Measurements from ENCODE around the gene CYP2F1. TPM values are rescaled to one million over a fixed set of nuclear protein-coding genes. Genes with fewer than 3 reads are reported as not detected.

The CYP2F1 gene
- total and polyA plus RNA-seq, 2 experiments from 2014 or later: 1.1 TPM; not detected in 1

- TF ChIP-seq, protein P1, sequence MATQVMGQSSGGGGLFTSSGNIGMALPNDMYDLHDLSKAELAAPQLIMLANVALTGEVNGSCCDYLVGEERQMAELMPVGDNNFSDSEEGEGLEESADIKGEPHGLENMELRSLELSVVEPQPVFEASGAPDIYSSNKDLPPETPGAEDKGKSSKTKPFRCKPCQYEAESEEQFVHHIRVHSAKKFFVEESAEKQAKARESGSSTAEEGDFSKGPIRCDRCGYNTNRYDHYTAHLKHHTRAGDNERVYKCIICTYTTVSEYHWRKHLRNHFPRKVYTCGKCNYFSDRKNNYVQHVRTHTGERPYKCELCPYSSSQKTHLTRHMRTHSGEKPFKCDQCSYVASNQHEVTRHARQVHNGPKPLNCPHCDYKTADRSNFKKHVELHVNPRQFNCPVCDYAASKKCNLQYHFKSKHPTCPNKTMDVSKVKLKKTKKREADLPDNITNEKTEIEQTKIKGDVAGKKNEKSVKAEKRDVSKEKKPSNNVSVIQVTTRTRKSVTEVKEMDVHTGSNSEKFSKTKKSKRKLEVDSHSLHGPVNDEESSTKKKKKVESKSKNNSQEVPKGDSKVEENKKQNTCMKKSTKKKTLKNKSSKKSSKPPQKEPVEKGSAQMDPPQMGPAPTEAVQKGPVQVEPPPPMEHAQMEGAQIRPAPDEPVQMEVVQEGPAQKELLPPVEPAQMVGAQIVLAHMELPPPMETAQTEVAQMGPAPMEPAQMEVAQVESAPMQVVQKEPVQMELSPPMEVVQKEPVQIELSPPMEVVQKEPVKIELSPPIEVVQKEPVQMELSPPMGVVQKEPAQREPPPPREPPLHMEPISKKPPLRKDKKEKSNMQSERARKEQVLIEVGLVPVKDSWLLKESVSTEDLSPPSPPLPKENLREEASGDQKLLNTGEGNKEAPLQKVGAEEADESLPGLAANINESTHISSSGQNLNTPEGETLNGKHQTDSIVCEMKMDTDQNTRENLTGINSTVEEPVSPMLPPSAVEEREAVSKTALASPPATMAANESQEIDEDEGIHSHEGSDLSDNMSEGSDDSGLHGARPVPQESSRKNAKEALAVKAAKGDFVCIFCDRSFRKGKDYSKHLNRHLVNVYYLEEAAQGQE (IDR thresholded peaks at IDR 0.05; ENCODE audit: unreplicated experiment): no peak
- TF ChIP-seq EZH2phosphoT487 (IDR thresholded peaks at IDR 0.05; ENCODE audit: unreplicated experiment) (no peak), STAT1 (IDR thresholded peaks at IDR 0.05; ENCODE audit: unreplicated experiment) (no peak), CREB1 (CRISPR knock-in tag; IDR thresholded peaks at IDR 0.05; ENCODE audit: low read depth) (no peak), ZNF331 (CRISPR knock-in tag; IDR thresholded peaks at IDR 0.05; ENCODE audit: low read depth) (no peak), JUNB (IDR thresholded peaks at IDR 0.05; ENCODE audit: unreplicated experiment) (no peak)
- TF ChIP-seq, protein P2, sequence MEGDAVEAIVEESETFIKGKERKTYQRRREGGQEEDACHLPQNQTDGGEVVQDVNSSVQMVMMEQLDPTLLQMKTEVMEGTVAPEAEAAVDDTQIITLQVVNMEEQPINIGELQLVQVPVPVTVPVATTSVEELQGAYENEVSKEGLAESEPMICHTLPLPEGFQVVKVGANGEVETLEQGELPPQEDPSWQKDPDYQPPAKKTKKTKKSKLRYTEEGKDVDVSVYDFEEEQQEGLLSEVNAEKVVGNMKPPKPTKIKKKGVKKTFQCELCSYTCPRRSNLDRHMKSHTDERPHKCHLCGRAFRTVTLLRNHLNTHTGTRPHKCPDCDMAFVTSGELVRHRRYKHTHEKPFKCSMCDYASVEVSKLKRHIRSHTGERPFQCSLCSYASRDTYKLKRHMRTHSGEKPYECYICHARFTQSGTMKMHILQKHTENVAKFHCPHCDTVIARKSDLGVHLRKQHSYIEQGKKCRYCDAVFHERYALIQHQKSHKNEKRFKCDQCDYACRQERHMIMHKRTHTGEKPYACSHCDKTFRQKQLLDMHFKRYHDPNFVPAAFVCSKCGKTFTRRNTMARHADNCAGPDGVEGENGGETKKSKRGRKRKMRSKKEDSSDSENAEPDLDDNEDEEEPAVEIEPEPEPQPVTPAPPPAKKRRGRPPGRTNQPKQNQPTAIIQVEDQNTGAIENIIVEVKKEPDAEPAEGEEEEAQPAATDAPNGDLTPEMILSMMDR (conservative IDR thresholded peaks at IDR 0.05; ENCODE audit: low read depth in 2 of 2): no peak
- TF ChIP-seq, protein P3, sequence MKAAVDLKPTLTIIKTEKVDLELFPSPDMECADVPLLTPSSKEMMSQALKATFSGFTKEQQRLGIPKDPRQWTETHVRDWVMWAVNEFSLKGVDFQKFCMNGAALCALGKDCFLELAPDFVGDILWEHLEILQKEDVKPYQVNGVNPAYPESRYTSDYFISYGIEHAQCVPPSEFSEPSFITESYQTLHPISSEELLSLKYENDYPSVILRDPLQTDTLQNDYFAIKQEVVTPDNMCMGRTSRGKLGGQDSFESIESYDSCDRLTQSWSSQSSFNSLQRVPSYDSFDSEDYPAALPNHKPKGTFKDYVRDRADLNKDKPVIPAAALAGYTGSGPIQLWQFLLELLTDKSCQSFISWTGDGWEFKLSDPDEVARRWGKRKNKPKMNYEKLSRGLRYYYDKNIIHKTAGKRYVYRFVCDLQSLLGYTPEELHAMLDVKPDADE (IDR thresholded peaks at IDR 0.05): no peak
Observed at GRCh38 chr19:41076286-41076685, 37.9 kb upstream of the CYP2F1 start (continued).

DNA sequence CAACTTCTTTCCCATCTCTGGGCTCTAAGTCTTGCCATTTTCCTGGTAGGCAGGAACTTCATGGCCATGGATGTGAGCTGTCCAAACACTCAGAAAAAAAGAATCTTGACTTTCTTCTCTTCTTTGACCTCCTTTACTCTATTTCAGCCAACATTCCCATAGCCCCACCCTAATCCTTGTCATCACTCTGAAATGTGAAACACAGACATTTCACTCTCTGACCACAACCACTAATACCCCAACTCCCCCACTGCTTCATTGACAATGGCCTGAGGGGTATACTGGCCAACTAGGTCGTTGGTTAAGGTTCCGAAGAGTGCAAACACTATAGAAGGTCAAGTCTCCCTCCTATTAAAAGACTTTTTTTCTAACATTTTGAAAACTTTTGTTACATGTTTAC lies 30.7 kb upstream of the CYP2F1 start:
- H3K4me3 Mint-ChIP-seq: no peak overlapping the region
- peaks cover 30% of the 10 kb centered on the region for H3K9me3 Mint-ChIP-seq
- TF ChIP-seq EZH2phosphoT487 (IDR thresholded peaks at IDR 0.05; ENCODE audit: unreplicated experiment): no peak
- TF ChIP-seq CREB1 (CRISPR knock-in tag; IDR thresholded peaks at IDR 0.05; ENCODE audit: low read depth): no peak
- TF ChIP-seq, protein P3 (IDR thresholded peaks at IDR 0.05): no peak
- TF ChIP-seq JUNB (IDR thresholded peaks at IDR 0.05; ENCODE audit: unreplicated experiment): no peak
- TF ChIP-seq ZNF462 (CRISPR knock-in tag; IDR thresholded peaks at IDR 0.05): no peak
- H3K4me2 ChIP-seq: no peak overlapping the region
- peaks cover 15% of the 10 kb centered on the region for H3K9me2 ChIP-seq (ENCODE audit: insufficient read depth)
- H2AFZ ChIP-seq: no peak overlapping the region
- ATAC-seq (no peak), DNase-seq (ENCODE audit: low spot score) (no peak)
- no peaks in the 10 kb centered on the region for H4K20me1 ChIP-seq (replicated peaks; ENCODE audit: insufficient read depth)
- no peaks in the 10 kb centered on the region for H3K4me1 Mint-ChIP-seq
- peaks cover 7% of the 10 kb centered on the region for H3K27me3 Mint-ChIP-seq (ENCODE audit: insufficient read depth, low read depth, poor library complexity)
- H3K79me2 ChIP-seq (replicated peaks; ENCODE audit: insufficient read depth): no peaks in the 10 kb centered on the region
- H3K36me3 ChIP-seq (ENCODE audit: insufficient read depth): no peaks in the 10 kb centered on the region
- H3K27me3 ChIP-seq (ENCODE audit: insufficient read depth): peaks cover 8% of the 10 kb centered on the region; the same call in 1 of the 2 replicates
- H3F3A ChIP-seq (replicated peaks; ENCODE audit: low read depth): no peaks in the 10 kb centered on the region
- H3K36me3 Mint-ChIP-seq (ENCODE audit: low read depth): peaks cover 9% of the 10 kb centered on the region; the same call in 1 of the 3 replicates
- no peak overlapping the region for H3K4me3 ChIP-seq
- H3K27ac Mint-ChIP-seq: no peak overlapping the region
- H3K27ac ChIP-seq (ENCODE audit: low read depth): no peak overlapping the region
- no peaks in the 10 kb centered on the region for H3K4me1 ChIP-seq (ENCODE audit: insufficient read depth)

Measured in GM23338 (cell line).